Left lung (tissue), 10 donors: Measurements from ENCODE around the gene ADAMTS8. TPM values are rescaled to one million over a fixed set of nuclear protein-coding genes. Genes with fewer than 3 reads are reported as not detected.

Experiments
- ATAC-seq: fragments of 200-7000 bp; cut with Tn5 transposase; one replicate; pipeline ENCODE4 v1.9.1; 2020; ENCODE audit warnings: moderate library complexity
- DNase-seq, 4 donors: peaks; one replicate each; pipeline ENCODE4 v3.0.0-alpha.2; 2013 to 2020
- H3K27ac ChIP-seq, 2 donors: fragments of 200-600 bp; sonication (generic) in 1 of 2; one replicate each; pipeline versions ENCODE4 v1.5.0 to v1.8.0; 2020 to 2021
- H3K27me3 ChIP-seq, 2 donors: fragments of 200-600 bp; sonication (generic) in 1 of 2; one replicate each; pipeline versions ENCODE4 v1.5.0 to v1.8.0; 2020 to 2021
- H3K36me3 ChIP-seq, 2 donors: fragments of 200-600 bp; sonication (generic) in 1 of 2; one replicate each; pipeline versions ENCODE4 v1.5.0 to v1.8.0; 2020 to 2021
- H3K4me1 ChIP-seq, 2 donors: fragments of 200-600 bp; one replicate each; pipeline ENCODE4 v1.8.0; 2021
- H3K4me3 ChIP-seq, 2 donors: fragments of 200-600 bp; sonication (generic) in 1 of 2; one replicate each; pipeline versions ENCODE4 v1.5.0 to v1.8.0; 2020 to 2021; ENCODE audit warnings: mild to moderate bottlenecking in 1 of 2
- H3K9me3 ChIP-seq, 2 donors: fragments of 200-600 bp; sonication (generic) in 1 of 2; one replicate each; pipeline versions ENCODE4 v1.5.0 to v1.8.0; 2020 to 2021
- CTCF ChIP-seq, 2 donors: fragments of 200-600 bp; sonication (generic) in 1 of 2; IDR thresholded peaks; one replicate each; pipeline versions ENCODE4 v1.5.0 to v1.8.0; 2021; ENCODE audit warnings: antibody characterized with exemption in 2 of 2
- intact Hi-C, 2 donors: fragments of 100-400 bp; cut with DNase I; formaldehyde crosslinking; loops; one replicate each; pipeline versions ENCODE4 v1.11.2 to v1.14.2; 2022
- polyA plus RNA-seq, 6 donors: library from polyadenylated mRNA; unstranded; fragments of 120-200 nt; gene quantifications; one replicate each; pipeline ENCODE4 v1.2.1, GENCODE V29; 2013; ENCODE audit not compliant: insufficient read length in 6 of 6
- total RNA-seq, 2 donors: library from RNA; stranded (reverse); fragmentation: NEBNext Ultra II Directional; extraction: Animal tissue kit (Norgen Biotek cat#: 25700); gene quantifications; one replicate each; pipeline ENCODE4 v1.2.1, GENCODE V29; 2021
- donor health status: DM: no; HTN: yes; CAD: no.
- donor health status: DM: no; HTN: no; CAD: no.

The ADAMTS8 gene
- total and polyA plus RNA-seq, 8 donors, result 1.2 to 48.5 (median 5.3) TPM

- no peak overlapping the region for H3K27ac ChIP-seq
- H3K4me1 ChIP-seq, result no peaks in the 10 kb centered on the region
- no peaks in the 10 kb centered on the region for H3K9me3 ChIP-seq
- DNase-seq, result no peak
- peaks cover 0 to 12% of the 10 kb centered on the region in 2 donors for H3K27me3 ChIP-seq
- H3K36me3 ChIP-seq, result no peaks in the 10 kb centered on the region
- no peak for TF ChIP-seq CTCF (IDR thresholded peaks at IDR 0.05)
- intact Hi-C loops, result no loop called here
- H3K4me3 ChIP-seq, result no peak overlapping the region
- no peak for ATAC-seq
These were observed 17.2 kb downstream of the ADAMTS8 start for GRCh38 chr11:130411223-130411622.

- Histone ChIP-seq H3K36me3 (no peaks in the 10 kb centered on the region), H3K4me1 (no peaks in the 10 kb centered on the region), H3K9me3 (no peaks in the 10 kb centered on the region), H3K4me3 (no peak overlapping the region), H3K27ac (no peak overlapping the region), H3K27me3 (peaks cover 0 to 12% of the 10 kb centered on the region in 2 donors)
- DNase-seq (no peak), ATAC-seq (no peak)
- intact Hi-C loops, result no loop called here
- no peak for TF ChIP-seq CTCF (IDR thresholded peaks at IDR 0.05)
These were observed 18.6 kb downstream of the ADAMTS8 start for GRCh38 chr11:130409594-130410388.

- Histone ChIP-seq H3K27me3 (peaks cover 0 to 6% of the 10 kb centered on the region in 2 donors), H3K27ac (no peak overlapping the region), H3K4me3 (no peak overlapping the region), H3K4me1 (no peaks in the 10 kb centered on the region), H3K9me3 (no peaks in the 10 kb centered on the region), H3K36me3 (no peaks in the 10 kb centered on the region)
- intact Hi-C loops, result no loop called here
- ATAC-seq, result no peak
- no peak for TF ChIP-seq CTCF (IDR thresholded peaks at IDR 0.05)
- DNase-seq, result no peak
These were observed 19.5 kb downstream of the ADAMTS8 start for GRCh38 chr11:130408901-130409300.

GRCh38 chr11:130408401-130408890, 20.0 kb downstream of the ADAMTS8 start:
- no peak for ATAC-seq
- H3K9me3 ChIP-seq, result no peaks in the 10 kb centered on the region
- H3K27ac ChIP-seq, result no peak overlapping the region
- TF ChIP-seq CTCF (IDR thresholded peaks at IDR 0.05), result no peak
- intact Hi-C loops, result no loop called here
- H3K27me3 ChIP-seq, result peaks cover 0 to 6% of the 10 kb centered on the region in 2 donors
- H3K4me1 ChIP-seq, result no peaks in the 10 kb centered on the region
- H3K36me3 ChIP-seq, result no peaks in the 10 kb centered on the region
- DNase-seq, result no peak
- H3K4me3 ChIP-seq, result no peak overlapping the region

GRCh38 chr11:130407978-130408377, 20.4 kb downstream of the ADAMTS8 start:
- no peaks in the 10 kb centered on the region for H3K9me3 ChIP-seq
- TF ChIP-seq CTCF (IDR thresholded peaks at IDR 0.05), result no peak
- peaks cover 0 to 6% of the 10 kb centered on the region in 2 donors for H3K27me3 ChIP-seq
- no peak overlapping the region for H3K4me3 ChIP-seq
- ATAC-seq (peak; percentile 20), DNase-seq (no peak)
- H3K4me1 ChIP-seq, result peaks cover 0 to under 1% of the 10 kb centered on the region in 2 donors
- no peak overlapping the region for H3K27ac ChIP-seq
- no peaks in the 10 kb centered on the region for H3K36me3 ChIP-seq
- intact Hi-C loops, result no loop called here
